ENCODE data around the gene MAP3K19.
"Not testable (repeated sequence)": the region's sequence is repeated elsewhere in the genome, so short reads cannot be mapped to it uniquely, and the experiment has no call there.

The MAP3K19 gene

GRCh38 chr2:135052042-135052876, 5.0 kb upstream of the MAP3K19 start, which contains the start of gene RAB3GAP1:
RAB3GAP1 (plus strand) TSS chr2:135052292; CDS start chr2:135052308, 16 bp downstream.
- DNase-seq = peak; percentile 92

- no peak for DNase-seq
Observed at GRCh38 chr2:135050684-135051083, 3.4 kb upstream of the MAP3K19 start.

DNA sequence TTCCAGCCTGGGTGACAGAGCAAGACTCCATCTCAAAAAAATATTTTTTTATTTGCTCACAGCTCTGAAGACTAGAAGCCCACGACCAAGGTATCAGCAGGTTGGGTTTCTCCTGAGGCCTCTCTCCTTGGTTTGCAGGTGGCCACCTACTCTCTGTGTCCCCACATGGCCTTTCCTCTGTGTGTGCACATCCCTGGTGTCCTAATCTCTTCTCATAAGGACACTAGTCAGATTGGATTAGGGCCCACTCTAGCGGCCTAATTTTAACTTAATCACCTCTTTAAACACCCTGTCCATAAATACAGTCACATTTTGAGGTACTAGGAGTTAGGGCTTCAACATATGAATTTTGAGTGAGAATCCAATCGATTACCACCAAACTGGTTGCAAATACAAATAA, 2.9 kb upstream of the MAP3K19 start:
- DNase-seq = no peak

DNA sequence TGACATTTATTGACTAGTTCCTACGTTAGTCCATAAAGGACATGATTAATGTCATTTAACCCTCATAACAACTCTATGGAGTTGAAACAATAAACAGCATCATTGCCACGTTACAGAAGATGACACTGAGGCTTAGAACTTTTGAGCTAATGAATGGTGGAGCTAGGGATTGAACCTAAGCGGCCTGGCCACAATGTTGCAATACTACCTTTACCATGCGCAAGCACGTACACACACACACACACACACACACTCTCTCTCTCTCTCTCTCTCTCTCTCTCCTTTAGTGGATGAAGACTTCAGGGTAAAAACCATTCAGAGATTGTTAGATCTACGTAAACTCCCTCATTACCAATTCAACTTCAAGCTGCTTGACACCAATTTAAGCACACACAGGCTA, 875 bp upstream of the MAP3K19 start:
- no peak for DNase-seq

DNA sequence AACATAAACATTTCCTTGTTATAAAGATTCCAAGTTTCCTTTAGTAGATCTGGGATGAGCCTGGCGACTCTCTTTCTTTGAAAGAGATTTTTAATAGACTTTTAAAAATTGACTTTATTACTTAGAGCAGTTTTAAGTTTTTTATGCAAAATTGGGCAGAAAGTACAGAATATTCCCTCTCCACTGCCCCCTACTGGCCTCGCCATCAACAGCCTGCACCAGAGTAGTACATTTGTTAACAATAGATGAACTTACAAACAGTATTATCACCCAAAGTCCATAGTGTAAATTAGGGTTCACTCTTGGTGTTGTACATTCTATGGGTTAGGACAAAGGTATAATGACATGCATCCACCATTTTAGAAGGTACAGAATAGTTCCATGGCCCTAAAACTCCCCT, 3.9 kb downstream of the MAP3K19 start:
- DNase-seq = peak; percentile 13

- no peak for DNase-seq
Observed at GRCh38 chr2:135037831-135038230, 9.4 kb downstream of the MAP3K19 start.

- not testable (repeated sequence) for DNase-seq
Observed at GRCh38 chr2:135033216-135033615, 14.0 kb downstream of the MAP3K19 start.

DNA sequence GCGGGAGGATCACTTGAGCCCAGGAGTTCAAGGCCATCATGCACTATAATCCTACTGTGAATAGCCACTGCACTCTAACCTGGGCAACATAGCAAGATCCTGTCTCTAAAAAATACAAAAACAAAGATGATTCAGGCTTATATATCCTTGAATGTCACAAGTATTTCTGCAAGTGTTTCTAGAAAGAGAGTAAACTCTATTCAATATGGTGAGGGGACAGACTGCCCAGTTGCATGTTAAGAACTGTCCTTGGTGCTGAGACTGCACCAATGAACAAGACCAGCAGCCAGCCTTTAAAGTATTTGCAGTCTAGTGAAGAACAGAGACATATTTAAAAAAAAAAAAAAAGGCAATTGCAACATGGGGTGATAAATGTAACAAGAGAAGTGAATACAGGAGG, 16.4 kb downstream of the MAP3K19 start:
- no peak for DNase-seq

GRCh38 chr2:135029481-135030134, 17.6 kb downstream of the MAP3K19 start:
- DNase-seq = no peak

- DNase-seq = no peak
Observed at GRCh38 chr2:135023886-135024485, 23.3 kb downstream of the MAP3K19 start.

GRCh38 chr2:135022952-135023880, 24.0 kb downstream of the MAP3K19 start:
- DNase-seq = no peak

DNA sequence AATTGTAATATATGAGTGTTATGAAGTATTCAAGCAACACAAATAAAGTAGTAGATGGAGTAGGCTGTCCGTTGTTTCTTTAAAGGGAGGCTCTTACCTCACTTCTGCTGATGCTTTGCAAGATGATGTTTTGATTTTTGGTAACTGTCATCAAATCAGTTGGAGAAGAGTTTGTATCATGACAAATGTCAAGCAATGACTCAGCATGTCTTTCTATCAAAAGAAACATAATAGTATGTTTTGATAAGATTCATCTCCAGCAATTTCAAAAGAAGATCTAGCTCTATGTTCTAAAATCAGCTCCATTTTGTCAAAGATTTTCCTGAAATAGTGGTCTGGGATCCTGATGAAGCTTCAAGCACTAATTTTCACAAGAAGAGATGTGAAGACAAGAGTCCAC, 25.6 kb downstream of the MAP3K19 start:
- no peak for DNase-seq

DNA sequence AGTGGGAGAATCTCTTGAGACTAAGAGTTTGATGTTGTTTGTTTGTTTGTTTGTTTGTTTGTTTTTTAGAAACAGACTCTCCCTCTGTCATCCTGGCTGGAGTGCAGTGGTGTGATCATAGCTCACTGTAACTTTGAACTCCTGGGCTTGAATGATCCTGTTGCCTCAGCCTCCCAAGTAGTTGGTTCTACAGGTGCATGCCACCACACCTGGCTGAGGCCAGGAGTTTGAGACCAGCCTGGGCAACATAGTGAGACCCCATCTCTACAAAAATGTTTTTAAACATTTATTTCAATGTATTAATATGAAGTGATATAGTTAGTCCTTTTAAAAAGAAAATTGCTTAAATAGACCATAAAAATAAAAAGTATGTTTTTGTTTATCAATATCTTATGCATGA, 35.6 kb downstream of the MAP3K19 start:
- DNase-seq = no peak

- no peak for DNase-seq
Observed at GRCh38 chr2:135010200-135010942, 36.9 kb downstream of the MAP3K19 start.

DNA sequence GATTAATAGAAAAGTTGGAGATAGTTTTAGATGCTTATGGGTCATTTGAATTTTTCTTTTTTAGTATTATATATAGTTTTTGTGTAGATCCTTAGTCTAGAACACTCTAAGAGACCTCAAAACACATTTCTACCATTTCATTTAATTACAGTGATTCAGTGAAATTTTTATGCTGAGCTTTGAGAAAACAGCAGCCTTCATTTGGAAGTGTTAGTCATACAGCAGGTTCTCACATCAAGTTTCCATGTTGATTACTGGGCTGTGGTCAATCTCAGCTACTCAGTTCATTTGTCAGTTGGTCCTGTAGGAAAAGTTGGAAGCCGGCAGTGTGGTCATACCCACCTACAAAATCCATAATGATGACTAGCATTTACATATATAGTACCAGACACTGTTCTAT, 37.9 kb downstream of the MAP3K19 start:
- DNase-seq = no peak

GRCh38 chr2:135005753-135006152, 41.5 kb downstream of the MAP3K19 start:
- DNase-seq = no peak

DNA sequence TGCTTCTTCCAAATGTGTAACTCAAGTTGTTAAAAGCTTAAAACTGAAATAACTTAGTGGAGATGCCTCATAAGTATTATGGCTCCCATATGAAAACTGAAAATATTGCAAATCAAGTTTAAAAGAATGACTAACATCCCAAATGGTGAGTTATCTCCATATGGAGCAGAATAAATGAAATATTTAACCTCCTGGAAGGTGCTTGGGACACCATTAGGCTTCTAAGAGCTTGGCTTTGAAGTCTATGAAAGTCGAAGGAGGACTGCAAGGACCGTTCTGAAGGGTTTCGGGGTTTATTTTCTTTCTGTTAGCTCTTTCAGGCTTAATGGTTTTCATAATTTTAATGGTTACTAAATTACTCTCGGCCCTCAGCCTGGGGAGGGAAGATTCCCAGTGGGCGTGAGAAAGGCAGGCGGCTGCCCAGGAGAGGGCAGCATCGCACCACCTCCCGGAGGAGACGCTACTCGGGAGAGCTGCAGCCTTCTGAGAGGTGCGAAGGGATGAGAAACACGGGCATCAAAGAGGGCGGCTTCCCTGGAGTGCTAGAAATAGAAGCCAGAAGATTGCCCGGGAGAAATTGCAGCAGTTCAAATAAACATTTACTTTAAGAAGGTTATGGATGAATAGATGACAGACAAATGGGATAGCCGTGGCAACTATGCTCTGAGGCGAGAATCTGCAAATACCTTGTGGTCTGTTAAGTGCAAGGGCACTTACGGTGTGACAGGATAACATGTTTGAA, 43.1 kb downstream of the MAP3K19 start:
- peak; percentile 72 for DNase-seq

DNA sequence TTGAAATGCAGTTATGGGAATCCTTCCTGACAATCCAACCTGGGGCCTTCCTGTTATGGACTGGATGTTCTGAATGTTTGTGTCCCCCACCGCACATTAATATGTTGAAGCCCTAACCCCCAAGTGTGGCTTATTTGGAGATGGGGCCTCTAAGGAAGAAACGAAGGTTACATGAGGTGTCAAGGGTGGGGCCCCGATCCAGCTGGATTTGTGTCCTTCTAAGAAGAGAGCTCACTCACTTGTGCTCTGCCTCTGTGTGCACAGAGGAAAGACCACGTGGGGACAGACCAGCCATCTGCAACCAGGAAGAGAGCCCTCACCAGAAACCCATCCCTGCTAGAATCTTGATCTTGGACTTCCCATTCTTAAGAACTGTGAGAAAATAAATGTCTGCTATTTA, 44.4 kb downstream of the MAP3K19 start:
- no peak for DNase-seq

GRCh38 chr2:134999521-134999920, 47.7 kb downstream of the MAP3K19 start:
- no peak for DNase-seq

GRCh38 chr2:134988994-134989605, 58.1 kb downstream of the MAP3K19 start:
- DNase-seq = no peak

DNA sequence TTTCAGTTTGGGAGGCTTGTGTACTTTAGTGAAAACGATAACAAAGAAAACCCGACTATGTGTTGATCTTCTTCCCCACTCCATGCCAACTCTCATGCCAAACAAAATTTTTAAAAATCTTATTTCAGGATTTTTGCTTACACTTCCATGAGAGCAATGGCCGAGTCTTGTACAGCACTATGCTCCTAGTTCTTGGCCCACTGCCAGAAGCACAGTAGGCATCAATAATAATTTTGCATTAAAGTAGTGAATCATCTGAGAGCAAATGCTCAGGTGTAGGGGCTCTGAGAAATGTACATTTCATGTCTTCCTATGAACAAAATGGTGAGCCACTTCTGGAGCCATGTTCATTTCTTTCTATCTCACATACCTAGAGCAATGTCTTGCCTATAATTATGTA, 62.2 kb downstream of the MAP3K19 start:
- DNase-seq = no peak

All from stimulated activated CD4-positive, alpha-beta T cell treated with anti-CD3 and anti-CD28 coated beads, Interleukin-1b, Interleukin-23, amount 100 ng/mL, for 48 hours (primary cell).